Daoy (cell line): ENCODE results near the gene MGAT4B. TPM values are rescaled to one million over a fixed set of nuclear protein-coding genes. Genes with fewer than 3 reads are reported as not detected.
A peak's percentile ranks its signal among the peaks of the same experiment; 100 is the strongest.

Source experiments
- DNase-seq: peaks from one replicate; pipeline ENCODE4 v3.0.0-alpha.2; 2015; ENCODE audit warnings: low read depth
- total RNA-seq: library from RNA; depleted of rRNA; stranded (reverse); fragments of >200 nt; shearing (Covaris generic); gene quantifications from 2 replicates; pipeline ENCODE4 v1.2.3, GENCODE V29; 2014

Gene MGAT4B
- total RNA-seq, 1 experiment from 2014 or later, result 52.9 TPM

- no peak for DNase-seq
Observed at GRCh38 chr5:179771311-179771895, 35.3 kb downstream of the MGAT4B start.

GRCh38 chr5:179769796-179770195 is 36.9 kb downstream of the MGAT4B start:
- DNase-seq, result no peak

- DNase-seq, result no peak
Observed at GRCh38 chr5:179769271-179769670, 37.4 kb downstream of the MGAT4B start.

- DNase-seq, result no peak
Observed at GRCh38 chr5:179768326-179769085, 38.2 kb downstream of the MGAT4B start.

GRCh38 chr5:179767496-179768100 is 39.1 kb downstream of the MGAT4B start:
- no peak for DNase-seq

- no peak for DNase-seq
Observed at GRCh38 chr5:179766726-179767455, 39.8 kb downstream of the MGAT4B start.

- DNase-seq, result peak; percentile 85
Observed at GRCh38 chr5:179766021-179766725, 40.5 kb downstream of the MGAT4B start.

GRCh38 chr5:179765400-179765799 is 41.3 kb downstream of the MGAT4B start:
- peak; percentile 92 for DNase-seq

- no peak for DNase-seq
Observed at GRCh38 chr5:179764056-179764455, 42.6 kb downstream of the MGAT4B start.

GRCh38 chr5:179763215-179763945 is 43.3 kb downstream of the MGAT4B start:
- peak; percentile 85 for DNase-seq

GRCh38 chr5:179762781-179763176 is 43.9 kb downstream of the MGAT4B start:
- DNase-seq, result peak; percentile 39

GRCh38 chr5:179762079-179762780 is 44.4 kb downstream of the MGAT4B start:
- no peak for DNase-seq

GRCh38 chr5:179759581-179760551 is 46.8 kb downstream of the MGAT4B start:
- no peak for DNase-seq

- DNase-seq, result no peak
Observed at GRCh38 chr5:179758955-179759354, 47.7 kb downstream of the MGAT4B start.

- no peak for DNase-seq
Observed at GRCh38 chr5:179755022-179755421, 51.6 kb downstream of the MGAT4B start.

- no peak for DNase-seq
Observed at GRCh38 chr5:179753971-179754370, 52.7 kb downstream of the MGAT4B start.

GRCh38 chr5:179749857-179750508 is 56.7 kb downstream of the MGAT4B start:
- no peak for DNase-seq

GRCh38 chr5:179747811-179748210 is 58.9 kb downstream of the MGAT4B start:
- DNase-seq, result no peak
